HG03432 (cell line): ENCODE data around the gene FADS2.
"Not testable (repeated sequence)": the region's sequence is repeated elsewhere in the genome, so short reads cannot be mapped to it uniquely, and the experiment has no call there.

Source experiments
- ATAC-seq: cut with Tn5 transposase; IDR thresholded peaks from one replicate; pipeline ENCODE4 v1.9.1; 2021; ENCODE audit warnings: mild to moderate bottlenecking, moderate library complexity; ENCODE audit not compliant: unreplicated experiment

FADS2 gene

GRCh38 chr11:61866231-61866957 is 38.3 kb downstream of the FADS2 start:
- no peak for ATAC-seq

- ATAC-seq: no peak
These were observed 38.9 kb downstream of the FADS2 start for GRCh38 chr11:61866958-61867343.

GRCh38 chr11:61868571-61869428 is 40.7 kb downstream of the FADS2 start:
- ATAC-seq: no peak

GRCh38 chr11:61869429-61869707 is 41.3 kb downstream of the FADS2 start:
- ATAC-seq: no peak

DNA sequence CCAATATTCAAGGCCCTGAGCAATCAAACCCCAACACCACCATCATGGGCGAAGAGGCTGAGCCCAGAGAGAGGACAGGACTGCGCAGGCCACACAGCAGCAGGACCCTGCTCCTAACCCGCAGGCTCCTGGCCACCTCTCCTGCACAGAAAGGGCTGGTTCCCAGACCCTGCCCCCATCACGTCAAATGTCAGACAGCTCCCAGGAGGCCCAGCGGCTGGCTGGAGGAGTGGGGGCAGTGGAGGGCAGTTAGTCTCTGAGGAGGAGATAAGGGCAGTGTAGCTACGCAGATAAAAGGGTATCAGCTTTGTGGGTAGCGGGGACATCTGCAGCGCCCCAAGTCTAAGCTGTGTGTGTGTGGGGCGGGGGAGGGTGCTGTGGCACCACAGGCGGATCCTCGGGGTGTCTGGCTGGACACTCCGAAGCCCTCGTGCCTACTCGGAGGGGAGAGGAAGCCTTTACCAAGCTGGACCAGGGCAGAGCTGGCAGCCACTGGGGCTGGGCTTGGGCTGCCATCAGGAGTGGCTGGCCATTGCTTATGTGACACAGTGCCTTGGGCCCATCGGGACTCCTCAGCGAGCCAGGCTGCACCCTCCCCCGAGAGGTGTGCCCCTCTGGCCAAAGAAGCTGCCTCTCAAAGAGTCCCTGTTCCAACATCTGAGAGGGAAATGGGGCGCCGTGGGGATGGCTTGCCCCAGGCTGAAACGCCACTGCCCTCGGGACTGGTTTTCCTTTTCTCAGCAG is 41.8 kb downstream of the FADS2 start:
- ATAC-seq: no peak

DNA sequence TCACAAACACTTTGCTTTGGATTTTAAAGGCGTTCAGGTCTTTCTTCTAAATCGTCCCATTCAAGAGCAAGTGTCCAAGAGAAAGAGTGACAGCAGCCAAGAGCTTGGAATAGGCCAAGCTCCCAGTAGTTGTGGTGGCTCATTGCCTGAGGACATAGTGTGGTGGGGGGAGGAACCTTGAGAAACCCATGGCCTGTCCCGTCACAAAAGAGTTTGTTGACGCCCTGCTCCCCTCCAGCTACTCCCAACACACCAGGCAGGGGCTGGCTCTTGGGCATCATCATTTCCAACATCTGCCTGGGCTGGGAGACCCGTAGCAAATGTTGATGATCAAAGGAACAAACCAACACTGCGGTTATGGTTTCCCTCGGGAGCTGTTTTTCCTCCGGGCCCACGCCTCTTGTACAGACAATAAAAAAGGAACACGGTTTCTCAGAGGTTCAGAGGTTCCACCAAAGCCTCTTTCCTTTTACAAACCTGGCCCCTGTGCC is 42.5 kb downstream of the FADS2 start:
- ATAC-seq: no peak

- peak; percentile 76 for ATAC-seq
These were observed 43.1 kb downstream of the FADS2 start for GRCh38 chr11:61871158-61871597.

DNA sequence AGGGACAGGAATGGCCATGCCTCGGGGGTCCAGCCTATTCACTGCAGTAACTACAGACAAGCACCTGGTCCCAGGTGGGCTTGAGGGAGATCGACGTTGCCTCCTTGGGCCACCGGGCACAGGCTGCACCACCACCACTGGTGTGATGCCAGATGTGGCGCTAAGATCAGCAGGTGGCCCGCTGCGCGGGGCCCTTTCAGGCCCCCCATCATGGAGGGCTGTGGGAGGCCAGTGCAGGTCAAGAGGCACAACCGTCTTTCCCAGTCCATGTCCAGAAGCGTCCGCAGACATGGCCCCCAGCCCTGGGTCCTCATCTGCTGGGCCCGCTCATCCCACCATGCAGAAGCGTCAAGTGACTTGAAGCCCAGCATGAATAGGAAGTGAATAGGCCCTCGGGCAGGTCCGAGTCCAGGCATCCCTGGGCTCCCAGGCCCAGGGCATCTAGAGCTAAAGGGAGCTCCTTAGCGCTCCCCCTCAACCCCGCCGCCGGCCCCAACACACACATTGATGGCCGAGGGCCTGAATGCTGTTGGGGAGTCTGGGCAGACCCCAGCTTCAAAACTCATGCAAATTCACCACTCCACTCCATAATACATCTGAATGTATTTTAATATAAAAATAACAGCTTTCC is 45.0 kb downstream of the FADS2 start:
- no peak for ATAC-seq

DNA sequence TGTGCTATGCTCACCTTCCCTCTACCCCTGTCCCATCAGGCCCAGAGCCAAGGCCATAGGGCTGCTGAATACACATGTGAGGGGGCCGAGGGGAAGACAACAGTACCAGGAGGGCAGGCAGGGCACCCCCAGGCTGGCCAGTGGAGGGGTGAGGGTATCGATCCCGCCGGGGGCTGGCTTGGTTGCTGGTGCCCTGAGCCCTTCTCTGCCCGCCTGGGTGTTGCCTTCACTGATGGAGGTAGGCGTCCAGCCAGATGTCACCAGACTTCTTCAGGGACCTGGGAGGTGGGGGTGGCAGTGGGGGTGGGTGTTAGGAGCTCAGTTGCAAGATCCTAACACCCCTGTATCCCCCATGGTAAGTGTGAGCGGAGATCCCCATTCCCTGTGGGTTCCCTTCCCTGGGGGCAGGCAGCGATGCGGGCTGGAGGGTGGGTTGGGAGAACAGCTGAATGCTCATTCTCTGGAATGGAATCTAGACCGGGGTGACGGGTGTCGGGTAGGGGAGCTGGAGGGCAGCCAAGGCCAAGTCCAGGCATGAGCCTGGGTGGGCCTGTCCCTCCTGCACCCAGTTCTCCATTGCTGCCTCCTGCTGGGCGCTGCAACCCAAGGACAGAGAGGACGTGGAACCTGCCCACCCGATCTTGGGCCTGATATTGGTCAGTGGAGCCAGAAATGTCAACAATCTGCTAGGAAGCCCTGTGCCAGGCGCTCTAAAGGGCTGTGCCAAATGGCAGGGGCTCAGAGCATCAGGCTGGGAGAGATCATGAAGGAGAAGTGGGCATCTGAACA is 45.7 kb downstream of the FADS2 start:
- no peak for ATAC-seq

DNA sequence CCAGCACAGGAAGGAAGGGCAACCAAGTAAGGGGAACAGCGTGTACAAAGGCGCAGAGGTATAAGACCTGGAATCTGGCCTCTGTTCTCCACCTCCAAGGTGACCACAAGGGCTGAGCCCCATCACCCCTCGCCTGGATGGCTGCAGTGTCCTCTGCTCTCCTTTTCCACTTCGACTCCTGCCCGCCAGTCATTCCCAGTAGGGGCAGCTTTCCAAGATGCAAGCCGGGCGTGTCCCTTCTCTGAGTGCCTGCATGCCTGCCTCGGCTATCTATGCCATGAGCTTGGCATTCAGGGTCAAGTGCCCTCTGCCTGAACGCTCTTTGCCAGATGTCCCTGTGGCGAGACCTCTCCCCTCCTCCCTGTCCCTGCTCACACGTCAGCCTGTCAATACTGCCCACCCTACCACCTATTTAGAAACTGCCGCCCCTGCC is 46.3 kb downstream of the FADS2 start:
- ATAC-seq: no peak

DNA sequence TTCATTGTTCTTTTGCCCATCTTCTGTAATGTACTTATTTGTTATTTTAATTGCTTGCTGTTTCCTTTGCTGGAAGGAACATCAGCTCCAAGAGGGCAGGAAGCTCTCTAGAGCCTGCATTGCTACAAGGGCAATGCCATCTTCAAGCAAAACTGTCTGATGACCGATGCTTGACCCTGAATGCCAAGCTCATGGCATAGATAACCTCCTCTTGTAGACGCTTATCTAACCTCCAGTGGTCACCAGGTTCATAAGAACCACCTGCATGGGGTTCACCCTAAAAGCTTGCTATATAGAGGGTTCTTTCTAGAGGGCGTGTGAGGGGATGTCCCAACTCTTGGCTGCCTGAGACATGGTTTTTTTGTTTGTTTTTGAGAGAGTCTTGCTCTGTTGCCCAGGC is 46.8 kb downstream of the FADS2 start:
- no peak for ATAC-seq

GRCh38 chr11:61875698-61876097 is 47.6 kb downstream of the FADS2 start:
- no peak for ATAC-seq

DNA sequence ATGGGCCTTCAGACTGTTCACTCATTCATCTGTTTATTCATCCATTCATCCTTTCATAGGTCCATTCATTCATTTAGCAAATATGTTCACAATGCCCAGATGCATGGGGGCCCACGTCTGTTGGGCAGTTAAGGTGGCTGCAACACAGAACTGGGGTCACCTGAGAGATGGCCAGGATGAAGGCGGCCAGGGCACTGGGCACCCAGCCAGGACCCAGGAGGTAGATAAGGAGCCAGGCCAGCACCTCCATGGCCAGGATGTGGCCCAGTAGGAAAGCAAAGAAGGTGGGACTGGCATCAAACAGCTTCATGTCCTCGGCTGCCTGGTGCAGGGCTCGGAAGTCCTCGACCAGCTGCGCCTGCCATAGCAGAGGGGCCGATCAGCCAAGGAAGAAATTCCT is 51.1 kb downstream of the FADS2 start:
- no peak for ATAC-seq

DNA sequence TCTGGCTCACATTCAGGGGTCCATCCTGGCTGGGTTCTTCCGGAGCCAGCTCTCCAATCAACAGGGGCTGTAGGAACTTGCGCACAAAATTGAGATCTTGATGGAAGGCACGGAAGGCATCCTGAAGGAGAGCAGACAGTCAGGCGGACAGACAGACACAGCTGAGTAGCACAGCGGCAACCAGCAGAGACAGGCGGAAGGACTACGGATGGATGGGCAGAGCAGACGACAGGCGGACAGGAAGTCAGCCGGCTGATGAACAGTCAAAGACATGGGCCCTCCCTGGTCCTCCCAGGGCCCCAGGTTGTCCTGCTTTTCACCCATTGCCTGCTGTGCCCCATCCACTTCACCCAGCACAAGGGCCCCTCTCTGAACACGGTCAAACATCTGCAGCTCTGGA is 51.9 kb downstream of the FADS2 start:
- no peak for ATAC-seq

DNA sequence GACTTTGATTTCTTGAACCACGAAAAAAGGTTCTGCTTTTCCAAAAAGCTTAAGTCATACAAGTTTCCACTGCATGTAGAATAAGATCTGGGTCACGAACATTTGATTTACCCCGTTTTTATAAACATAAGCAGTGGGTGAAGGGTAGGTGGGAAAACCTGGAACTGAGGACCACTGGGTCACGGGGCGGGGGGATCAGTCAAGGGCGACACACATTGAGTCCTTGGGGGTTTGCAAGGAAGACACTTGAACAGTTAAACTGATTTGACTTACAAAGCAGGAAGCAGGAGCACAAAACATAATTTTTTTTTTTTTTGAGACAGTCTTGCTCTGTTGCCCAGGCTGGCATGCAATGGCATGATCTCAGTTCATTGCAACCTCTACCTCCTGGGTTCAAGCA is 52.4 kb downstream of the FADS2 start:
- ATAC-seq: no peak

DNA sequence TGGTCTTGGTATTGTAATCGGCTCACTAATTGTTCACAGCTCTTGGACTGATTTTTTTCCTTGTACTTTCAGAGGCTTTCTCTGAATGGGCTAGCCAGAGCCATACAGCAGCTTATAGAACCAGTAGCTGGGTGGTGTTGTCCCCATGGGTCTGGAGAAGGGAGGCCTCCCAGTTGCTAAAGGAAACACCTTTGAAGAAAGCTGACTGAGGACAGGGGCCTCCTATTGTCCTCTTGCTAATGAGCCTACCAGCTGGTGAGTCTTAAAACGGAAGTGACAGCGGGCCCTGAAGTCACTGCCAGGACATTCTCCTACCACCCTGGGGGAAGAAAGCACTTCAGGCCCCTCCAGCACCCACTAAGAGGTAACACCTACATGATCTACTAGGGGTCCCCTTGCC is 53.3 kb downstream of the FADS2 start:
- no peak for ATAC-seq

DNA sequence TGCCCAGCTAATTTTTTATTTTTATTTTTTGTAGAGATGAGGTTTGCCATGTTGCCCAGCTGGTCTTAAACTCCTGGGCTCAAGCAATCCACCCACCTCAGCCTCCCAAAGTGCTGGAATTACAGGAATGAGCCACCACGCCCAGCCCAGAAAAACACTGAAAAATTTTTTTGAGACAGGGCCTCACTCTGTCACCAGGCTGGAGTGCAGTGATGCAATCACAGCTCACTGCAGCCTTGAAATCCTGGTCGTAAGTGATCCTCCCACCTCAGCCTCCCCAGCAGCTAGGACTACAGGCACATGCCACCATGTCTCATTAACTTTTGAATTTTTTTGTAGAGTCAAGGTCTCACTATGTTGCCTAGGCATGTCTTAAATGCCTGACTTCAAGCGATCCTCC is 54.2 kb downstream of the FADS2 start:
- not testable (repeated sequence) for ATAC-seq

GRCh38 chr11:61882879-61883278 is 54.8 kb downstream of the FADS2 start:
- ATAC-seq: no peak

- ATAC-seq: no peak
These were observed 55.2 kb downstream of the FADS2 start for GRCh38 chr11:61883327-61883726.

GRCh38 chr11:61883947-61884346 is 55.8 kb downstream of the FADS2 start:
- no peak for ATAC-seq
